ENCODE measurements around the gene PFKP.
A peak's percentile ranks its signal among the peaks of the same experiment; 100 is the strongest.

Gene PFKP

GRCh38 chr10:3116508-3117100 lies 49.3 kb downstream of the PFKP start:
- H3K36me3 ChIP-seq (ENCODE audit: control insufficient read depth in 2 of 2, insufficient read depth in 2 of 2, low read length in 2 of 2): peaks cover 0 to 29% of the 10 kb centered on the region in 2 donors
- H3K4me1 ChIP-seq (ENCODE audit: control insufficient read depth, insufficient read depth, low read length): no peaks in the 10 kb centered on the region
- no peak overlapping the region for H3K9ac ChIP-seq (ENCODE audit: low read length in 2 of 2)
- H3K27me3 ChIP-seq (ENCODE audit: control insufficient read depth in 1 of 2, insufficient read depth in 2 of 2, low read length in 2 of 2): no peaks in the 10 kb centered on the region
- H3K9me3 ChIP-seq (ENCODE audit: control insufficient read depth in 2 of 2, low read length in 2 of 2): no peaks in the 10 kb centered on the region
- no peak overlapping the region for H3K27ac ChIP-seq (ENCODE audit: low read length)
- peak overlapping the region in 1 of 2 donors; percentile 15 for H3K4me3 ChIP-seq (ENCODE audit: low read length in 2 of 2)

- H3K4me3 ChIP-seq (ENCODE audit: low read length in 2 of 2): no peak overlapping the region
- H3K9ac ChIP-seq (ENCODE audit: low read length in 2 of 2): no peak overlapping the region
- H3K27me3 ChIP-seq (ENCODE audit: control insufficient read depth in 1 of 2, insufficient read depth in 2 of 2, low read length in 2 of 2): no peaks in the 10 kb centered on the region
- no peaks in the 10 kb centered on the region for H3K4me1 ChIP-seq (ENCODE audit: control insufficient read depth, insufficient read depth, low read length)
- peaks cover 0 to 34% of the 10 kb centered on the region in 2 donors for H3K36me3 ChIP-seq (ENCODE audit: control insufficient read depth in 2 of 2, insufficient read depth in 2 of 2, low read length in 2 of 2)
- H3K27ac ChIP-seq (ENCODE audit: low read length): no peak overlapping the region
- no peaks in the 10 kb centered on the region for H3K9me3 ChIP-seq (ENCODE audit: control insufficient read depth in 2 of 2, low read length in 2 of 2)
These were observed 50.1 kb downstream of the PFKP start for GRCh38 chr10:3117486-3117885.

- H3K9me3 ChIP-seq (ENCODE audit: control insufficient read depth in 2 of 2, low read length in 2 of 2): no peaks in the 10 kb centered on the region
- H3K36me3 ChIP-seq (ENCODE audit: control insufficient read depth in 2 of 2, insufficient read depth in 2 of 2, low read length in 2 of 2): peaks cover 0 to 24% of the 10 kb centered on the region in 2 donors
- H3K4me1 ChIP-seq (ENCODE audit: control insufficient read depth, insufficient read depth, low read length): no peaks in the 10 kb centered on the region
- no peaks in the 10 kb centered on the region for H3K27me3 ChIP-seq (ENCODE audit: control insufficient read depth in 1 of 2, insufficient read depth in 2 of 2, low read length in 2 of 2)
- H3K9ac ChIP-seq (ENCODE audit: low read length in 2 of 2): no peak overlapping the region
- no peak overlapping the region for H3K4me3 ChIP-seq (ENCODE audit: low read length in 2 of 2)
- no peak overlapping the region for H3K27ac ChIP-seq (ENCODE audit: low read length)
These were observed 51.3 kb downstream of the PFKP start for GRCh38 chr10:3118641-3119091.

GRCh38 chr10:3119796-3120459 lies 52.6 kb downstream of the PFKP start:
- no peak overlapping the region for H3K9ac ChIP-seq (ENCODE audit: low read length in 2 of 2)
- no peaks in the 10 kb centered on the region for H3K4me1 ChIP-seq (ENCODE audit: control insufficient read depth, insufficient read depth, low read length)
- no peaks in the 10 kb centered on the region for H3K9me3 ChIP-seq (ENCODE audit: control insufficient read depth in 2 of 2, low read length in 2 of 2)
- H3K36me3 ChIP-seq (ENCODE audit: control insufficient read depth in 2 of 2, insufficient read depth in 2 of 2, low read length in 2 of 2): peaks cover 0 to 18% of the 10 kb centered on the region in 2 donors
- H3K4me3 ChIP-seq (ENCODE audit: low read length in 2 of 2): no peak overlapping the region
- H3K27ac ChIP-seq (ENCODE audit: low read length): no peak overlapping the region
- H3K27me3 ChIP-seq (ENCODE audit: control insufficient read depth in 1 of 2, insufficient read depth in 2 of 2, low read length in 2 of 2): no peaks in the 10 kb centered on the region

- H3K4me3 ChIP-seq (ENCODE audit: low read length in 2 of 2): no peak overlapping the region
- H3K9ac ChIP-seq (ENCODE audit: low read length in 2 of 2): no peak overlapping the region
- no peaks in the 10 kb centered on the region for H3K9me3 ChIP-seq (ENCODE audit: control insufficient read depth in 2 of 2, low read length in 2 of 2)
- peaks cover 7% of the 10 kb centered on the region for H3K4me1 ChIP-seq (ENCODE audit: control insufficient read depth, insufficient read depth, low read length)
- H3K27me3 ChIP-seq (ENCODE audit: control insufficient read depth in 1 of 2, insufficient read depth in 2 of 2, low read length in 2 of 2): no peaks in the 10 kb centered on the region
- peaks cover 0 to 14% of the 10 kb centered on the region in 2 donors for H3K36me3 ChIP-seq (ENCODE audit: control insufficient read depth in 2 of 2, insufficient read depth in 2 of 2, low read length in 2 of 2)
- H3K27ac ChIP-seq (ENCODE audit: low read length): no peak overlapping the region
These were observed 54.7 kb downstream of the PFKP start for GRCh38 chr10:3122034-3122433.

- H3K9me3 ChIP-seq (ENCODE audit: control insufficient read depth in 2 of 2, low read length in 2 of 2): peaks cover 0 to under 1% of the 10 kb centered on the region in 2 donors
- peaks cover 12% of the 10 kb centered on the region for H3K4me1 ChIP-seq (ENCODE audit: control insufficient read depth, insufficient read depth, low read length)
- no peak overlapping the region for H3K4me3 ChIP-seq (ENCODE audit: low read length in 2 of 2)
- no peaks in the 10 kb centered on the region for H3K27me3 ChIP-seq (ENCODE audit: control insufficient read depth in 1 of 2, insufficient read depth in 2 of 2, low read length in 2 of 2)
- H3K9ac ChIP-seq (ENCODE audit: low read length in 2 of 2): no peak overlapping the region
- H3K27ac ChIP-seq (ENCODE audit: low read length): no peak overlapping the region
- H3K36me3 ChIP-seq (ENCODE audit: control insufficient read depth in 2 of 2, insufficient read depth in 2 of 2, low read length in 2 of 2): peaks cover 0 to 10% of the 10 kb centered on the region in 2 donors
These were observed 55.3 kb downstream of the PFKP start for GRCh38 chr10:3122486-3123205.

- Histone ChIP-seq H3K9me3 (ENCODE audit: control insufficient read depth in 2 of 2, low read length in 2 of 2) (peaks cover 0 to 6% of the 10 kb centered on the region in 2 donors), H3K27me3 (ENCODE audit: control insufficient read depth in 1 of 2, insufficient read depth in 2 of 2, low read length in 2 of 2) (no peaks in the 10 kb centered on the region), H3K27ac (ENCODE audit: low read length) (no peak overlapping the region), H3K4me1 (ENCODE audit: control insufficient read depth, insufficient read depth, low read length) (peaks cover 12% of the 10 kb centered on the region), H3K36me3 (ENCODE audit: control insufficient read depth in 2 of 2, insufficient read depth in 2 of 2, low read length in 2 of 2) (peaks cover 0 to 7% of the 10 kb centered on the region in 2 donors), H3K4me3 (ENCODE audit: low read length in 2 of 2) (no peak overlapping the region), H3K9ac (ENCODE audit: low read length in 2 of 2) (no peak overlapping the region)
These were observed 56.4 kb downstream of the PFKP start for GRCh38 chr10:3123571-3124411.

- Histone ChIP-seq H3K9ac (ENCODE audit: low read length in 2 of 2) (no peak overlapping the region), H3K27me3 (ENCODE audit: control insufficient read depth in 1 of 2, insufficient read depth in 2 of 2, low read length in 2 of 2) (no peaks in the 10 kb centered on the region), H3K4me1 (ENCODE audit: control insufficient read depth, insufficient read depth, low read length) (peaks cover 12% of the 10 kb centered on the region), H3K9me3 (ENCODE audit: control insufficient read depth in 2 of 2, low read length in 2 of 2) (peaks cover 0 to 6% of the 10 kb centered on the region in 2 donors), H3K36me3 (ENCODE audit: control insufficient read depth in 2 of 2, insufficient read depth in 2 of 2, low read length in 2 of 2) (peaks cover 0 to 4% of the 10 kb centered on the region in 2 donors), H3K4me3 (ENCODE audit: low read length in 2 of 2) (no peak overlapping the region), H3K27ac (ENCODE audit: low read length) (no peak overlapping the region)
These were observed 57.2 kb downstream of the PFKP start for GRCh38 chr10:3124412-3125175.

GRCh38 chr10:3125527-3126170 lies 58.3 kb downstream of the PFKP start:
- Histone ChIP-seq H3K27ac (ENCODE audit: low read length) (no peak overlapping the region), H3K4me3 (ENCODE audit: low read length in 2 of 2) (no peak overlapping the region), H3K9ac (ENCODE audit: low read length in 2 of 2) (no peak overlapping the region), H3K36me3 (ENCODE audit: control insufficient read depth in 2 of 2, insufficient read depth in 2 of 2, low read length in 2 of 2) (peaks cover 0 to 9% of the 10 kb centered on the region in 2 donors), H3K4me1 (ENCODE audit: control insufficient read depth, insufficient read depth, low read length) (peaks cover 12% of the 10 kb centered on the region), H3K27me3 (ENCODE audit: control insufficient read depth in 1 of 2, insufficient read depth in 2 of 2, low read length in 2 of 2) (no peaks in the 10 kb centered on the region), H3K9me3 (ENCODE audit: control insufficient read depth in 2 of 2, low read length in 2 of 2) (peaks cover 0 to 6% of the 10 kb centered on the region in 2 donors)
